SK-MEL-5 (cell line): ENCODE results near the gene FOXP2. TPM values are rescaled to one million over a fixed set of nuclear protein-coding genes. Genes with fewer than 3 reads are reported as not detected.
"Not testable (repeated sequence)": the region's sequence is repeated elsewhere in the genome, so short reads cannot be mapped to it uniquely, and the experiment has no call there.

Experiments
- DNase-seq: peaks from one replicate; pipeline ENCODE4 v3.0.0-alpha.2; 2016; ENCODE audit warnings: low read depth, low spot score
- in situ Hi-C: cut with HindIII; loops from 2 replicates; pipeline ENCODE4 v1.10.0; 2016; ENCODE audit warnings: low sequenced_read_pairs, high pct_unique_total_duplicates, low pct_unique_long_range_greater_than_20kb
- total RNA-seq: library from RNA; depleted of rRNA; stranded (reverse); fragments of >200 nt; shearing (Covaris generic); gene quantifications from 2 replicates; pipeline ENCODE4 v1.2.3, GENCODE V29; 2014

Gene FOXP2
- total RNA-seq, 1 experiment from 2014 or later = 0.05 TPM

- DNase-seq = no peak
- in situ Hi-C loops = no loop called here
Observed at GRCh38 chr7:114416129-114416990, 1.7 kb downstream of the FOXP2 start.

- in situ Hi-C loops = no loop called here
Observed at GRCh38 chr7:114417290-114417689, 2.7 kb downstream of the FOXP2 start.

GRCh38 chr7:114418117-114418516 is 3.5 kb downstream of the FOXP2 start:
- no peak for DNase-seq
- in situ Hi-C loops = no loop called here

More at GRCh38 chr7:114417290-114417689, 2.7 kb downstream of the FOXP2 start:
- no peak for DNase-seq

- in situ Hi-C loops = no loop called here
- no peak for DNase-seq
Observed at GRCh38 chr7:114419441-114420272, 5.0 kb downstream of the FOXP2 start.

DNA sequence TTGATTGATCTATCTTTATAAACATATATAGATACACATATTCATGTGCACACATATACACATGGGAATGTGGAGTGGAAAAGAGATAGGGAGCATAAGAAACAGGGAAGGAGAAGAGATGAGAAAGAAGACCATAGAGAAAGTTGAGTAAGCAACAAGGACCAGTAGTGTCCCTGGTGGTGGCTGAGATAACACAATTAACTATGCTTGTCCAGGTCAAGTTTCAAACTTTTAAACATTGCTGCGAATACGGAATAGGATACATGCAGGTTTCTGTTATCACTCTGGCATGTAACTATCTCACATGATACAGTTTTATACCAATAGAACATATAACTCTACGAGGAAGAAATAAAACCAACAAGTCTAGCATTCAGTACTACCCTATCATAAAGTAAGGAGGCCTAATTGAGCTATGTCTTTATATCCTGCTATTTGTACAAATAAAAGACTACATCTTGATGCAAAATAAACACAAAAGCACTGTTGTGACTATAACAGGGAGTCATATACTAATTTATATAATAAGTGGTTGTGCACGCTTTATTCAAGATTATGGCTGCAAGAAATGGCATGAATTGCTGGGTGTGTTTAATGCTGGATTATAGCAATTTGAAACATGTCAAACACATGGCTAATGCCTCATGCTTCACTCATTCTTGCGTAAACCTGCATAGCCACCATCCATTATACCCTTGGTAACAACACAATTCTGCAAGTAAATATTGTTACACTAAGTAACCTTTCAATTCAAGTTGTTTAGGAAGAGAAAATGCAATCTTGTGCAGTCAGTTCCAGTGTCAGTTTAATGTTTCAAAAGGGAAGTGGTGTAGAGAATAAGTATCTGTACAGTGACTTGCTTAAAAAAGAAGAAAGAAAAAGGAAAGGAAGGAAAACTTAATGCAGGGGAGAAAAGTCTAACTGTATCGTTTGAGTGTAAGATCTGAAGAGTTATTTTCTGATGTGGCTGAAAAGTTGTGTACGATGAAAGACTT is 8.2 kb downstream of the FOXP2 start:
- in situ Hi-C loops = no loop called here
- DNase-seq = peak; percentile 52

DNA sequence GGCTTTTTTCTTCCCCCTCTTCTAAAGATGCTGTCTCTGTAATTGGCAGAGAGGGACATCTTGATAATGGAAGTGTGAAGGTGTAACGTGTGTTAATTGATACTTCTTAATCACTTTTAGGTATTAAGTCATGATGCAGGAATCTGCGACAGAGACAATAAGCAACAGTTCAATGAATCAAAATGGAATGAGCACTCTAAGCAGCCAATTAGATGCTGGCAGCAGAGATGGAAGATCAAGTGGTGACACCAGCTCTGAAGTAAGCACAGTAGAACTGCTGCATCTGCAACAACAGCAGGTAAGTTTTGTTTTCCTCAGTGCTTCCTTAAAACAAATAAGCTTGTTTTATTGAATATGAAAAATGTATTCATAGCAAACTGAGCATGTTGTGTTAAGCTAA is 11.8 kb downstream of the FOXP2 start:
- DNase-seq = no peak
- in situ Hi-C loops = loop anchor here (25.0 kb wide), 1 partner anchor 236 kb away; no protein-coding TSS in a partner anchor

DNA sequence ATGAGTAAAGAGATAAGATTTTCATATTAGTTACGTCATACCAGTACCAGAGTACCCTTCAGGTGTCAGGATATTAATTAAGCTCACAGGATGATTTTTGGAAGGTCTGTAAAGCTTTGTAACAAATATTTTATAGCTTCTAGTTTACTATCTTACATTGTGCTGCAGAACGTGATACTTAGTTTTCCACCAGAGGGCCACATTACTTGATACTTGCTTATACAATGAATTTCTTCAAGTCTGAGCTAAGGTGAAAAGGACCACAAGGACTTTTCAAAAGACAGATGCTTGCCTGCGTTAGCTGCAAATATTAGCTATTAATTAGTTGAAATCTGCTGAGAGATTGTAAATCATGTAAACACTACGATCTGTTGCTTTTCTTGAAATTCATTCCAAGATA is 12.2 kb downstream of the FOXP2 start:
- peak; percentile 75 for DNase-seq
- in situ Hi-C loops = loop anchor here (25.0 kb wide), 1 partner anchor 235 kb away; no protein-coding TSS in a partner anchor

DNA sequence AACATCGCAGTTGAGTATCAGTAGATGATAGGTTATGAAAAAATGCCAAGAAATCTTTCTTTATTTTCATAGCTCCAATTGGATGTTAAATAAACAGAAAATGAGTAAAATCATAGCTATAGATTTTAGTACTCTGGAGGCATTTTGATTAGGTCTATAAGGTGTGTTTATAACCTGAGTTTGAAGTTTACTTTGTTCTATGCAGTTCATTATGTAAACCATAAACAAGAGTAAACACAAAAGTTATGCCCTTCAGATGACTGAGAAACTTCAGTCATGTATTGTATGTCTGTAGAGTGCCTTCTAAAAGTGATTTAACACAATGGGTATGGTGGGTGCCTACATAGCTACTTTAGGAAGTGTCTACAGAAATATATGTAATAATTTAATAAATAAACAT is 13.6 kb downstream of the FOXP2 start:
- in situ Hi-C loops = loop anchor here (25.0 kb wide), 1 partner anchor 234 kb away; no protein-coding TSS in a partner anchor
- DNase-seq = no peak

DNA sequence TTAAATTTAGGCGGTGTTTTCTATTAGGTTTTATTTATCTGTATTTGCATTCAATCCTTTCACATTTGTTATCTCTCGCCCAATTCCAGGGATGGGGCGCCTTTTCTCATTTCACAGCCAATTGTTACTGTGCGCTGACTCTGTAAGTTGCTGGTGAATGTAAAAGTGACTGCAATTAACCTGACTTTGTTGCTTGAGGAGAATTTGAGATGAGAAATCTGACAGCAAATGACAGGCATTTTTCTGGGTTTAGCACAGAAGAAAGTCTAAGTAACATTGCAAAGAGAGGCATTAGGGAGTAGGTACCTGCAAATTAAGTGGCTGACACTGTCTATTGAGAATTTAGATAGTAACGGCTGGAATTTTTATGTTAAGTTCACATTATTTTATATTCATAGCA is 16.6 kb downstream of the FOXP2 start:
- in situ Hi-C loops = loop anchor here (25.0 kb wide), 1 partner anchor 231 kb away; no protein-coding TSS in a partner anchor

DNA sequence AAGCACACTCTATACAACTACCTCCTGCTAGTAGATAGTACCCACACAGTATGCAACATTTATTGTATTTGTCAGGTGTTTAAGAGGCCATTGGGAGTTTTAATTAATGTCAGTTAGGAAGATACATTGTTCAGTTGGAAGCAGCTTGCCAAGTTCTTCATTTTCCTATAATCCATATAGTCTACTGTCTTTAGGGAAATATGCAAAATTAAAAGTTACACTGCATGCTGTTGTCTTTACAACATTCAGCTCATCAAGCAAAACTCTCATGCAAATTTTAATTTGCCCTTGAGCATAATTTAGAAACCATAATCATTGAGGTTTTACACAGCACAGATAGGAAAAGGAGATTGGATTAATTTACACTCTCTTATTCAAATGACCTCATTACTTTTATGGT is 17.4 kb downstream of the FOXP2 start:
- in situ Hi-C loops = loop anchor here (25.0 kb wide), 1 partner anchor 230 kb away; no protein-coding TSS in a partner anchor
- DNase-seq = no peak

More for the DNA sequence above, 16.6 kb downstream of the FOXP2 start:
- DNase-seq = no peak

DNA sequence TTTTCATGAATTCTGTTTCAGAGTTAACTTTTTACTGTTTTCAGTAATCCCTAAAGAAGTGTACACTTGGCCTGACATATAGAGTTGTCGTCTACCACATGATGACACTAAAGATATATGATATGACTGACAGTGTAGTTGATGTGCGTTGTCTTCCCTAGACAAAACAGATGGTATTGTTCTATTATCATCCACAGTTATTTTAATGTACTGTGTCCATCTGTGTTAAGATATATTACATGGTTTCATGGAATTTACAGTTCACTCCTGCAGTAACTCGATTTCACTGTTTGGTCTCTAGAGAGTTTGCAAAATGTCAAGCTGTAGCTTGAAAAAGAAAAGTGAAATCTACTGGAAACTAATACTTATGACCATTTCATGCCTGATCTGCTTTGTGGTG is 18.1 kb downstream of the FOXP2 start:
- in situ Hi-C loops = loop anchor here (25.0 kb wide), 1 partner anchor 230 kb away; no protein-coding TSS in a partner anchor
- DNase-seq = no peak

DNA sequence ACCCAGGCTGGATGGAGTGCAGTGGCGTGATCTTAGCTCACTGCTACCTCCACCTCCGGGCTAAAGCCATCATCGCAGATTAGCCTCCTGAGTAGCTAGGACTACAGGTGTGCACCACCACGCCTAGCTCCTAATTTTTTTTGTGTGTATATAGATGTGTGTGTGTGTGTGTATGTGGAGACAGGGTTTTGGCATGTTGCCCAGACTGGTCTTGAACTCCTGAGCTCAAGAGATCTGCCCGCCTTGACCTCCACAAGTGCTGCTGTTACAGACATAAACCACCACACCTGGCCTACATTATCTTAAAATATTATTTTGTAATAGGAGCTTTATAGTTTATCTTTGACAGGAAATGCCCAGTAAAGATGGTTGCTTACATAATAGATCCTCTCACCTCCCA is 25.0 kb downstream of the FOXP2 start:
- in situ Hi-C loops = loop anchor here (25.0 kb wide), 1 partner anchor 223 kb away; no protein-coding TSS in a partner anchor
- no peak for DNase-seq

DNA sequence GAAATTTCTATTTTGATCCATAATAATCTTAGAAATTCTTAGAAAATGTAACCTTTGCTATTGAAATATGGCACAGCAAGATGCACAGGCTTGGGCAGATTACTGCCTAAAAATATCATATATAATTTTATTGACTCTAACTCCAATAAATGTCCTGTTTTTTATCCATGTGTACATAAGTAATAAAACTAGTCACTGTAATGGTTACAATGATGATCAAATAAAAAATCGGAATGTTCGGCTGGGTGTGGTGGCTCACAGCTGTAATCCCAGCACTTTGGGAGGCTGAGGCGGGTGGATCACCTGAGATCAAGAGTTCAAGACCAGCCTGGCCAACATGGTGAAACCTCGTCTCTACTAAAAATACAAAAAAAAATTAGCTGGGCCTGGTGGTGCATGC is 26.3 kb downstream of the FOXP2 start:
- not testable (repeated sequence) for DNase-seq
- in situ Hi-C loops = loop anchor here (25.0 kb wide), 1 partner anchor 221 kb away; no protein-coding TSS in a partner anchor

- in situ Hi-C loops = loop anchor here (25.0 kb wide), 1 partner anchor 218 kb away; no protein-coding TSS in a partner anchor
- DNase-seq = no peak
Observed at GRCh38 chr7:114444196-114444595, 29.6 kb downstream of the FOXP2 start.

- in situ Hi-C loops = no loop called here
Observed at GRCh38 chr7:114450431-114450830, 35.8 kb downstream of the FOXP2 start.

GRCh38 chr7:114459574-114459973 is 45.0 kb downstream of the FOXP2 start:
- in situ Hi-C loops = no loop called here
- DNase-seq = no peak

More at GRCh38 chr7:114450431-114450830, 35.8 kb downstream of the FOXP2 start:
- DNase-seq = no peak

DNA sequence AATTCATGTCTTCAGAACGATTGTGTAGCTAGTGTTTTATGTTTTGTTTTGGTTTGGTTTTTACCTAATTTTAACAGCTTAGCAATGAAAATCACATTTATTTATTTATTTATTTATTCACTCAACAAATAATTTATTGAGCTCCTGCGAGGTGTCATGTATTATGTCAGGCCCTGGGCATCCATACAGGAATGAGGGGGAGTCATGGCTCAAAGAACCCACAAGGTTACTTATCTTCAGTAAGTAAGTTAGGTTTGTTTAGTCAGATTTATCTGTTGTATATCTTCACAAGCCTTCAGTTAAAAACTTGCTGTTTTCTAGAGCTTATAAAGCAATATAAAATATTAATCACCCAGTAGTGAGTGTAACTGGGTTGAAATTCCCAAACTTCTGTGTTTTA is 45.4 kb downstream of the FOXP2 start:
- in situ Hi-C loops = no loop called here
- no peak for DNase-seq
